ENCODE results near the gene ANKRD34A. TPM values are rescaled to one million over a fixed set of nuclear protein-coding genes. Genes with fewer than 3 reads are reported as not detected.

Gene ANKRD34A
- 0.19 TPM for total RNA-seq
- 0.89 TPM for polyA plus RNA-seq
- long read RNA-seq, donor 1, result 0 reads
- long read RNA-seq, donor 2, partial matches to known transcripts, result 253 of 307 reads
- long read RNA-seq, donor 2, other reads (novel, unspliced or antisense), result 54 of 307 reads
- long read RNA-seq, donor 3, partial matches to known transcripts, result 154 of 195 reads
- long read RNA-seq, donor 3, other reads (novel, unspliced or antisense), result 41 of 195 reads
- long read RNA-seq, donor 4, partial matches to known transcripts, result 112 of 122 reads
- long read RNA-seq, donor 4, other reads (novel, unspliced or antisense), result 10 of 122 reads
- long read RNA-seq, donor 5, partial matches to known transcripts, result 220 of 245 reads
- long read RNA-seq, donor 5, other reads (novel, unspliced or antisense), result 25 of 245 reads
- long read RNA-seq, donor 6, partial matches to known transcripts, result 62 of 81 reads
- long read RNA-seq, donor 6, other reads (novel, unspliced or antisense), result 19 of 81 reads
- long read RNA-seq, donor 7, partial matches to known transcripts, result 101 of 123 reads
- long read RNA-seq, donor 7, other reads (novel, unspliced or antisense), result 22 of 123 reads
- long read RNA-seq, donor 8, partial matches to known transcripts, result 20 of 32 reads
- long read RNA-seq, donor 8, other reads (novel, unspliced or antisense), result 12 of 32 reads
- long read RNA-seq, donor 9, result 0 reads
- long read RNA-seq, donor 10, result 0 reads

DNA sequence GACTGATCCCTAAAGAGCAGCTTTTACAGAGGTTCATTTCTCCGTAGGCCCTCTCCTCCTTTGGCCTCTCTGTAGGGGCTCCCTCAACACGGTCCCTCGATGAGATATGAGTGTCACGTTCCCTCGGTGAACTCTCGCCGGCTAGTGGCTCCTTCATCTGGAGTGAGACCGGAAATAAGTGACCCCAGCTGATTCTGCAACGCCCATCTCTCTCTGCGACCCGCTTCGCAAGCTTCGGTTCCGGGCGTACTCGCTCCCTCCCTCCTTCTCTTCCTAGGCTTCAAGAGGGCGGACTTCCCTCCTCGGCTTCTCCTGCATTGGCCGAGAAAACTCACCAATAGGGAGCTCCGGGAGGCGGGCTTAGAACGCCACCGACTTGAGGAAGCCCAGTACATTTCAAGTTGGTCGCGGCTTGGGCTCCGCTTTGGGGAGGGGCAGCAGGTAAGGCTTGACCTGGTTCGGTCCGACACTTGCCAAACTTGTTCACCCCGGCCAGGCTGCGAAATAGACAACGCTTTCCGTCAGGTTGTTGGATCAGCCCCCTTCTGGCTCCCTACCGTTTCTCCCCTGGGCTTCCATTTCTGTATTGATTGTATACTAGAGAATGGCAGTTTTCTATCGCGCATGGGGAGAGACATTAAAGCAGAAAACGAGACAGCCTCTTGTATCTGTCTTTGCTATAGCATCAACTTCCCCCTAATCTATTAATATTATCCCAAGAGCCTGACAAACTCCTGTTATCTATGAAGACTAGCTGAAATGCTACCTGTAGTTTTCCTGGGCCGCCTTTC, at the start of gene ANKRD34A, which contains the start of gene POLR3GL:
TSS of gene ANKRD34A (minus strand) at position 248 of the 791 bp plus-strand sequence. CDS start 2,816 bp downstream, outside the sequence.
TSS of gene POLR3GL (plus strand) at position 363 of the 791 bp plus-strand sequence. CDS start 10,176 bp downstream, outside the sequence.
- WGBS, result under 1% methylated on average over 37 of the region's 37 CpGs
- DNase-seq (ENCODE audit: low read depth in 6 of 9, low spot score in 9 of 9), result peak in 8 of 9 donors; percentile 86 to 98 (median 92)
- Histone ChIP-seq H3K4me3 (ENCODE audit: low read length in 2 of 2) (peak within 1 kb of the TSS; percentile 69 to 85), H3K4me1 (ENCODE audit: control insufficient read depth in 2 of 2, insufficient read depth in 2 of 2, low read length in 2 of 2) (peaks cover 20 to 46% of the 10 kb centered on the region in 2 donors), H3K27me3 (ENCODE audit: control insufficient read depth in 2 of 2, insufficient read depth in 1 of 2, low read length in 1 of 2) (peaks cover 0 to 39% of the 10 kb centered on the region in 2 donors), H3K9me3 (ENCODE audit: control insufficient read depth in 2 of 2, insufficient read depth in 1 of 2, low read length in 1 of 2) (peaks cover 2 to 7% of the 10 kb centered on the region in 2 donors), H3K36me3 (ENCODE audit: control insufficient read depth in 2 of 2, insufficient read depth in 2 of 2, low read length in 1 of 2) (peaks cover 4% of the 10 kb centered on the region in 2 donors), H3K27ac (ENCODE audit: low read depth in 1 of 2, low read length in 1 of 2) (peak within 1 kb of the TSS; percentile 74 to 91)

DNA sequence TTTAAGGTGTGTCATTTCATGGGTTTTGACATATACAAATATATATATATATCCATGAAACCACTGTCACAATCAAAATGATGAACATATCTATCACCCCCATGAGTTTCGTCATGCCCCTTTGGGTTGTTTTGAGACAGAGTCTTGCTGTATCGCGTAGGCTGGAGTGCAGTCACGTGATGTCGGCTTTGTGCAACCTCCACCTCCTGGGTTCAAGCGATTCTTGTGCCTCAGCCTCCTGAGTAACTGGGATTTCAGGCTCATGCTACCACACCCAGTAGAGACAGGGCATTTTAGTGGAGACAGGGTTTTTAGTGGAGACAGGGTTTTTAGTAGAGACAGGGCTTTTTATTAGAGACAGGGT, 49.2 kb upstream of the ANKRD34A start:
- no peak for DNase-seq (ENCODE audit: low read depth in 6 of 9, low spot score in 9 of 9)
- H3K4me3 ChIP-seq (ENCODE audit: low read length in 2 of 2), result no peak overlapping the region
- H3K27me3 ChIP-seq (ENCODE audit: control insufficient read depth in 2 of 2, insufficient read depth in 1 of 2, low read length in 1 of 2), result peaks cover 10 to 28% of the 10 kb centered on the region in 2 donors
- no peaks in the 10 kb centered on the region for H3K36me3 ChIP-seq (ENCODE audit: control insufficient read depth in 2 of 2, insufficient read depth in 2 of 2, low read length in 1 of 2)
- H3K9me3 ChIP-seq (ENCODE audit: control insufficient read depth in 2 of 2, insufficient read depth in 1 of 2, low read length in 1 of 2), result no peaks in the 10 kb centered on the region
- WGBS, result 94% methylated on average over 6 of the region's 6 CpGs
- no peak overlapping the region for H3K27ac ChIP-seq (ENCODE audit: low read depth in 1 of 2, low read length in 1 of 2)
- H3K4me1 ChIP-seq (ENCODE audit: control insufficient read depth in 2 of 2, insufficient read depth in 2 of 2, low read length in 2 of 2), result no peaks in the 10 kb centered on the region

DNA sequence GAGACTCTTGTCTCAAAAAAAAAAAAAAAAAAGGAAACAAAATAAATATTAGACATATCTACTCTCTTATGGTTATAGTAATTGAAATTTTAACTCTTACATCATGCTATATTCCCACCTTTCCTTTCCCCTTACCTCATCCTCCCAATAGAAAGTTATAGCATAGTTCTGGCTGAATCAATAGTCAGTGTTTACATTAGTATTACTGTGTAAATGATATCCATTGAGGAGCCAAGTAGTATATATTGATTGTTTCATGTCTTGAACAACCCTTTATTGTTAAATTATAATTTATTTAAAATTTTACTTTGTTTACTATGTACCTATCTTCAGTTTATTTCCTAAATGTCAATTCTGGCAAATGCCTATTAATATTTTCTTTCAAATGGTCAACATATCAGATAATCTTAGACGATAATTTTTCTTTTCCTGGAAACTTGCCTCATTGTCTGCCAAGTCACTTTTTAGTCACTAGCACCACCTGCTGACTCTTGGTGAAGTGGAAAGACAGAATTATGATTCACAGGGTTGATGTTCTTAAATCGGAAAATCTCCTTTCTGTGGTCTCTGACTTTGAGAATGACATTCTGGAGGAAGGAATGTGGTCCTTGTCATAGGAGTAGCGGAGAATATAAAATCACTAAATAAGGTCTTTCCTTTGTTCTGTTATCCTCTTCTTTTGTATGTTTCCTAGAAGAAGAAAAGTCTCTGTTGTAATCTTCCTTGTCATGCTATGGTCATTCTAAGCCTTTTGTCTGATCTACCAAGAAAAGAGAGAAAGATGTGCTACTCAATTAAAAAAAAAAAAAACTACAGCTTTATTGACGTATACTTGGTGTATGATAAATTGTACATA, 48.6 kb upstream of the ANKRD34A start:
- Histone ChIP-seq H3K4me3 (ENCODE audit: low read length in 2 of 2) (no peak overlapping the region), H3K27me3 (ENCODE audit: control insufficient read depth in 2 of 2, insufficient read depth in 1 of 2, low read length in 1 of 2) (peaks cover 6 to 22% of the 10 kb centered on the region in 2 donors), H3K9me3 (ENCODE audit: control insufficient read depth in 2 of 2, insufficient read depth in 1 of 2, low read length in 1 of 2) (no peaks in the 10 kb centered on the region), H3K36me3 (ENCODE audit: control insufficient read depth in 2 of 2, insufficient read depth in 2 of 2, low read length in 1 of 2) (no peaks in the 10 kb centered on the region), H3K27ac (ENCODE audit: low read depth in 1 of 2, low read length in 1 of 2) (no peak overlapping the region), H3K4me1 (ENCODE audit: control insufficient read depth in 2 of 2, insufficient read depth in 2 of 2, low read length in 2 of 2) (no peaks in the 10 kb centered on the region)
- 5% methylated on average over 4 of the region's 4 CpGs for WGBS
- DNase-seq (ENCODE audit: low read depth in 6 of 9, low spot score in 9 of 9), result peak in 2 of 9 donors; percentile 72 to 83

DNA sequence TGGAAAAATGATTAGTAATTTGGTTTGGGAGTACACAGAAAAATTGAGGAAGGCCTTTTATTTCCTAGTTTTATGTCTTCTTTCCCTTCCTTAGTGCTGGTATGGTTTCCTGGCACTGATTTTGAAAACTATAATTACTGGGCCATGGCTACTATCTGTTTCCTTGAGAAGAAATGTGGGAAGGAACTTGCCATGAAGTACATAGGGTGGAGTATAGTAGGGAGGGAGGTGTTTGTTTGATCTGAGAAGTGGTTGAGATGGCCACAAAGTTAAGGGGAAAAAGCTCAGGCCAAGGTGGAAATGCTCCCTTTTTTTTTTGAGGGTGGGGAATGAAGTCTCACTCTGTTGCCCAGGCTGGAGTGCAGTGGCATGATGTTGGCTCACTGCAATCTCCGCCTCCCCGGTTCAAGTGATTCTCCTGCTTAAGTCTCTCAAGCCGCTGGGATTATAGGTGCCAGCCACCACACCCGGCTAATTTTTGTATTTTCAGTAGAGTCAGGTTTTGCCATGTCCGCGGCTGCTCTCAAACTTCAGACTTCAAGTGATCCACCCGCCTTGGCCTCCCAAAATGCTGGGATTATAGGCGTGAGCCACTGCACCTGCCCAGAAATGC, 45.9 kb upstream of the ANKRD34A start:
- H3K4me1 ChIP-seq (ENCODE audit: control insufficient read depth in 2 of 2, insufficient read depth in 2 of 2, low read length in 2 of 2), result peaks cover 0 to 8% of the 10 kb centered on the region in 2 donors
- 96% methylated on average over 8 of the region's 8 CpGs for WGBS
- H3K9me3 ChIP-seq (ENCODE audit: control insufficient read depth in 2 of 2, insufficient read depth in 1 of 2, low read length in 1 of 2), result no peaks in the 10 kb centered on the region
- H3K36me3 ChIP-seq (ENCODE audit: control insufficient read depth in 2 of 2, insufficient read depth in 2 of 2, low read length in 1 of 2), result no peaks in the 10 kb centered on the region
- DNase-seq (ENCODE audit: low read depth in 6 of 9, low spot score in 9 of 9), result no peak
- peaks cover 0 to 2% of the 10 kb centered on the region in 2 donors for H3K27me3 ChIP-seq (ENCODE audit: control insufficient read depth in 2 of 2, insufficient read depth in 1 of 2, low read length in 1 of 2)
- no peak overlapping the region for H3K27ac ChIP-seq (ENCODE audit: low read depth in 1 of 2, low read length in 1 of 2)
- no peak overlapping the region for H3K4me3 ChIP-seq (ENCODE audit: low read length in 2 of 2)

DNA sequence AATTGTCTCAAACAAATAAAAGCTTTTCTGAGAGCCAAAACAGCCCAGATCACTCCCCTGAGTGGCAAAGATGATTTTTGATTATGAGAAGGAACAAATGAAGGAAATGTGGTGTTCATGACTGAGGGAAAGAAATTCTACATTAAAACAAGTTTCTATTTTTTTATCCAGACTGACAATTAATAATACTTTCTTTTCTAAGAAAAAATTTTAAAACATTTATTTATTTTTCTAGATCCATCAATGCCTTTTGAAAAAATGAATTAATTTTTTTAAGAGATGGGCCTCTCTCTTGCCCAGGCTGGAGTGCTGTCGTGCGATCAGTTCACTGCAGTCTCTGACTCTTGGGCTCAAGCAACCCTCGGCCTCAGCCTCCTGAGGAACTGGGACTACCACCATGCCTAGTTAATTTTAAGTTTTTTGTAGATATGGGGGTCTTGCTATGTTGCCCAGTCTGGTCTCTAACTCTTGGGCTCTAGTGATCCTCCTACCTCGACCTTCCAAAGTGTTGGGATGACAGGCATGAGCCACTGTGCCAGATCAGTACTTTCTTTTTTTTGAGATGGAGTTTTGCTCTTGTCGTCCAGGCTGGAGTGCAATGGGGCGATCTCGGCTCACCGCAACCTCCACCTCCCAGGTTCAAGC, 43.2 kb upstream of the ANKRD34A start:
- H3K9me3 ChIP-seq (ENCODE audit: control insufficient read depth in 2 of 2, insufficient read depth in 1 of 2, low read length in 1 of 2), result no peaks in the 10 kb centered on the region
- 97% methylated on average over 8 of the region's 8 CpGs for WGBS
- H3K36me3 ChIP-seq (ENCODE audit: control insufficient read depth in 2 of 2, insufficient read depth in 2 of 2, low read length in 1 of 2), result no peaks in the 10 kb centered on the region
- H3K4me1 ChIP-seq (ENCODE audit: control insufficient read depth in 2 of 2, insufficient read depth in 2 of 2, low read length in 2 of 2), result peaks cover 0 to 8% of the 10 kb centered on the region in 2 donors
- DNase-seq (ENCODE audit: low read depth in 6 of 9, low spot score in 9 of 9), result no peak
- peak overlapping the region in 1 of 2 donors; percentile 91 for H3K27ac ChIP-seq (ENCODE audit: low read depth in 1 of 2, low read length in 1 of 2)
- H3K27me3 ChIP-seq (ENCODE audit: control insufficient read depth in 2 of 2, insufficient read depth in 1 of 2, low read length in 1 of 2), result no peaks in the 10 kb centered on the region
- peak overlapping the region in 1 of 2 donors; percentile 45 for H3K4me3 ChIP-seq (ENCODE audit: low read length in 2 of 2)

DNA sequence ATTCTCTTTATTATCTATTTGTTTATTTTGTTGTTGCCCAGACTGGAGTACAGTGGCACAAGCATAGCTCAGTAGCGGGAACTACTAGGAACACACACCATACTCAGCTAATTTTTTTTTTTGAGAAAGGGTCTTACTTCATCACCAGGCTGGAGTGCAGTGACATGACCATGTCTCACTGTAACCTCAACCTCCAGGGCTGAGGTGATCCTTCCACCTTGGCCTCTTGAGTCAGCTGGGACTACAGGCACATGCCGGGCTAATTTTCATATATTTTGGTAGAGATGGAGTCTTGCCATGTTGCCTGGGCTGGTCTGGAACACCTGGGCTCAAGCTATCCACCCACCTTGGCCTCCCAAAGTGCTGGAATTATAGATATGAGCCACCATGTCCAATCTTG, 37.3 kb upstream of the ANKRD34A start:
- WGBS, result 98% methylated on average over 2 of the region's 2 CpGs
- Histone ChIP-seq H3K4me3 (ENCODE audit: low read length in 2 of 2) (no peak overlapping the region), H3K36me3 (ENCODE audit: control insufficient read depth in 2 of 2, insufficient read depth in 2 of 2, low read length in 1 of 2) (no peaks in the 10 kb centered on the region), H3K9me3 (ENCODE audit: control insufficient read depth in 2 of 2, insufficient read depth in 1 of 2, low read length in 1 of 2) (no peaks in the 10 kb centered on the region), H3K27me3 (ENCODE audit: control insufficient read depth in 2 of 2, insufficient read depth in 1 of 2, low read length in 1 of 2) (no peaks in the 10 kb centered on the region), H3K4me1 (ENCODE audit: control insufficient read depth in 2 of 2, insufficient read depth in 2 of 2, low read length in 2 of 2) (peaks cover 18 to 32% of the 10 kb centered on the region in 2 donors), H3K27ac (ENCODE audit: low read depth in 1 of 2, low read length in 1 of 2) (peak overlapping the region in 1 of 2 donors; percentile 46)
- DNase-seq (ENCODE audit: low read depth in 6 of 9, low spot score in 9 of 9), result no peak

DNA sequence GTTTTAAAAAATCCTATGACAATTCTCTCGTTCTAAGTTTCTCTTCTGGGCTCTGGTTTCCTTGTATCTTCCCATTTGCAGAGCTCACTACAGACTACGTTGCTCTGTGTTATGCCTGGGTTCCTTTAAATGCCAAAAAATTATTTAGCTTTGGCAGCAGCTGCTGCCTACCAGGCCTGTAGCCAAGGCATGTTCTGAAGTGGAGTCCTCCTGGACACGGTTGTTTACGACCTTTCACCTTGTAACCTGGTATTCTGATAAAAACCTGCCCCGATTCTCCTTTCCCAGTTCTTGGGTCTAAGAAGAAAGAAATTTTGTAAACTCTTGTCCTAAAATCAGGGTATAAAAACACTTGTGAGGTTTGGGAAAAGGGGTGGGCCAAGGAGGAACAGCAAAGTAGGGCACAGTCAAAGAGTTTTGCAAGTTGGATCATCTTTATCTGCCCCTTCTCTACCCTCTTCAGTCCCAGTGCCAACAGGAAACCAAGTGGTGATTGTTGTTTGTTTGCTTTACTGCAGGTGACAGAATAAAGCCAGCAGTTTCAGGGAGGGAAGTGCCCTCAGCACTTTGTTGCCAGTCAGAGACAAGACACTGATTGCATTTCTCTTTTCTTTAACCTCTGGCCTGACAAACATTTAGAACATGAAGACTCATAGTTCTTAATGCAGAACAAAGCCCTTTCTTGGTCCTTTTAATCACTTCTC, 35.1 kb upstream of the ANKRD34A start:
- H3K27me3 ChIP-seq (ENCODE audit: control insufficient read depth in 2 of 2, insufficient read depth in 1 of 2, low read length in 1 of 2), result no peaks in the 10 kb centered on the region
- DNase-seq (ENCODE audit: low read depth in 6 of 9, low spot score in 9 of 9), result peak in 5 of 9 donors; percentile 40 to 87 (median 67)
- H3K9me3 ChIP-seq (ENCODE audit: control insufficient read depth in 2 of 2, insufficient read depth in 1 of 2, low read length in 1 of 2), result peaks cover 0 to under 1% of the 10 kb centered on the region in 2 donors
- peak overlapping the region; percentile 97 to 99 for H3K27ac ChIP-seq (ENCODE audit: low read depth in 1 of 2, low read length in 1 of 2)
- 75% methylated on average over 5 of the region's 5 CpGs for WGBS
- peaks cover 18 to 30% of the 10 kb centered on the region in 2 donors for H3K4me1 ChIP-seq (ENCODE audit: control insufficient read depth in 2 of 2, insufficient read depth in 2 of 2, low read length in 2 of 2)
- H3K36me3 ChIP-seq (ENCODE audit: control insufficient read depth in 2 of 2, insufficient read depth in 2 of 2, low read length in 1 of 2), result peaks cover 9% of the 10 kb centered on the region in 2 donors
- peak overlapping the region; percentile 6 to 45 for H3K4me3 ChIP-seq (ENCODE audit: low read length in 2 of 2)
